HG03442 (cell line): ENCODE measurements around the gene GREM2.

Source experiments
- ATAC-seq: cut with Tn5 transposase; IDR thresholded peaks from one replicate; pipeline ENCODE4 v1.9.1; 2021; ENCODE audit warnings: mild to moderate bottlenecking, moderate library complexity; ENCODE audit not compliant: unreplicated experiment

The GREM2 gene

DNA sequence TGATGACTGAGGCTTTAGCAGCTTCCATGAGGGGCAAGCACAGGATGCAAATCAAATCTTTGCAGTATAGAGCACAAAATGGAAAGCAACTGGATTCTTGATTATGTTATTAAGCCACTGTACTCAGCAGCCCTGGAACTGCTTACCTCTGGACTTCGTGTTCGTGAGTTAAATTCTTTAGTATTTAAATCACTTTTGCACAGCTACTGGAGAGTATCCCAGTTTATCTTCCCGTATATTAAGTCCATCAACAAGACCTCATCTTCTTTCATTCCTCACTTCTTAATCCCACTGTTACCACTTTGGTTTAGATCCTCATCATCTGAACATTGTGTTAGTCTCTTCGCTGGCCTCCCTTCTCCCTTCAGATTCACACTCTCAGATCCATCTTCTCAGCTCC, 108.9 kb downstream of the GREM2 start:
- no peak for ATAC-seq

- ATAC-seq = no peak
Observed at GRCh38 chr1:240501115-240501514, 110.8 kb downstream of the GREM2 start.

GRCh38 chr1:240500647-240501046, 111.3 kb downstream of the GREM2 start:
- no peak for ATAC-seq

- ATAC-seq = no peak
Observed at GRCh38 chr1:240499012-240499411, 112.9 kb downstream of the GREM2 start.

GRCh38 chr1:240498335-240498734, 113.6 kb downstream of the GREM2 start:
- no peak for ATAC-seq

DNA sequence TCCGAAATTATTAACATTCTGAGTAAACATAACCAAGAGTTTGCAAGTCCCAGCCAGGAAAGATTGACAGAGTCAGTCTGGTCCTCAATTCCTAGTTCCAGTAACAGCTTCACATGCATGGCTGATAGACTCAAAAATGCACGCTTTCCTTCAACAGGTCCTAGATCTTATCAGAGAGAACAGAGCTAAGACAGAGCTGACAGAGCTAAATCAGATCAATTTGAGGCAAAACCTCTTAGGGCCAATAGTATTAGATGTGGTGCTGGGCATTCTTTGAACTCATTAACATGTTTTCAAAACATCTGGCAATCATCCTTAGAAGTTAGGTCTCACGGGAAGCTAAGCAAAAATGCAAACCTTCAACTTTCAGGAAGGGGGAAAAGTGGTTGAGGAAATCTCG, 114.0 kb downstream of the GREM2 start:
- ATAC-seq = no peak

- no peak for ATAC-seq
Observed at GRCh38 chr1:240496941-240497340, 115.0 kb downstream of the GREM2 start.

DNA sequence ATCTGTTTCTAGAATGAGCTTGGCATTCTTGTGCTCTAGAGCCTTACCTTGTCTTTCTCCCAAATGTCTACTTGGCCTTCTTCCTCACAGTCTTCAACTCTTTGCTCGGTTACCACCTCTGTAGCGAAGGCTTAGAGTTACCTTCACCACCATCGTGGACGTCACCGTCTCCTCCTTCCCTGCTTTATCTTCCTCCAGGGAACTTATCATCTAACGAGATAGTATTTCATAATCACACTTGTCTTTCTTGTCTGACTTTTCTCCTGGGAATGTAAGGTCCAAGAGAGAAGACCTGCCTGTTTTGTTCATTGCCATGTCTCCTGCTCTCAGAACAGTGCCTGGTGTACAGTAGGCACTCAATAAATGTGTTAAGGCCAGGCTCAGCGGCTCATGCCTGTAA, 115.6 kb downstream of the GREM2 start:
- ATAC-seq = no peak

DNA sequence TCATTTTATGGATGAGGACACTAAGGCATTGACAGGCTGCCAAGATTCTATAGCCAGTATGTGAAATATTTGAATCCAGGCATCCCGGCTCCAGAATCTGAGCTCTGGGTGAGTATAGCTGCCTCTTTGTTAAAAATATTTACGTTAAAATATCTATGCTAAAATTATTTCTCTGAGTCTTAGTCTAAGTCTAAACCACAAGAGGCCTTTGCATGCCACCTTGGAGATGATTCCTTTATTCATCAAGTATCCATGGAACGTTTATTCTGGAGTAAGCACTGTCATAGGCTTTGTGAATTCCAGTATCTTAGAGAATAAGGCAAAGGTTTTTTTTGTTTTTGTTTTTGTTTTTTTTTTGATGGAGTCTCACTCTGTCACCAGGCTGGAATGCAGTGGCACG, 116.4 kb downstream of the GREM2 start:
- ATAC-seq = no peak

- ATAC-seq = no peak
Observed at GRCh38 chr1:240492832-240493440, 119.0 kb downstream of the GREM2 start.

GRCh38 chr1:240491796-240492195, 120.2 kb downstream of the GREM2 start:
- no peak for ATAC-seq

DNA sequence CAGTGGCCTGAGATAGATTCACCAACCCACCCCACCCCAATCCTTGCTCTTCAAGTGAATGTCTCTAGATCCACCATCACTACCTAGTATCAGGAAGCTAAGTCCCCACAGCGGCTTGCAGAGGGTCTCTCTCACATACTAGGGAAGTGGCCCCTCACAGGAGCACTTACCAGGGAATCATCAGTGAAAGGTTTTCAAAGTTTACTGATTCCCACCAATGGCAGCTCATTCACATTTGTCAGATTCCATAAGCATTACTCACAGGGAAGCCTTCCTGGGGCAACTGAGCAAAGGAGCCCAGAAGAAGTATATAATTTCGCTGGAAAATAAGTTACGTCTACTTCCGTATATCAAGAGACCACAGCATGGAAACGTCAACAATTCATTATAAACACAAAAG, 120.8 kb downstream of the GREM2 start:
- no peak for ATAC-seq

- ATAC-seq = no peak
Observed at GRCh38 chr1:240487493-240487892, 124.5 kb downstream of the GREM2 start.

DNA sequence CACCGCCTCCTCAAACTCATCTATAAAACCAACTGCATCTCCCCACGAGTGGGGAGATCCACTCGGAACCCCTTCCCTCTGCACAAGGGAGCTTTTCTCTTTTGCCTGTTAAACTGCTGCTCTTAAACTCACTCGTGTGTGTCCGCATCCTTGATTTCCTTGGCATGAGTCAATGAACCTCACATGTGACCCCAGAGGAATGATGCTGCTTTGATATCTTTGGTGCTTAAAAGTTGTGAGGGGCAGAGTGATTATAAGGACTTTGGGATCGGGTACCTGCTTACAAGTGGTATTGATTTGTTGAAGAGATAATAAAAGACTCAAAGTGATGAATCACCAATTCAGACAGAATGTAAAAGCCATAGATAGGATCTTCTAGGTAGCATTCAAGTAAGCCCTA, 125.3 kb downstream of the GREM2 start:
- no peak for ATAC-seq

DNA sequence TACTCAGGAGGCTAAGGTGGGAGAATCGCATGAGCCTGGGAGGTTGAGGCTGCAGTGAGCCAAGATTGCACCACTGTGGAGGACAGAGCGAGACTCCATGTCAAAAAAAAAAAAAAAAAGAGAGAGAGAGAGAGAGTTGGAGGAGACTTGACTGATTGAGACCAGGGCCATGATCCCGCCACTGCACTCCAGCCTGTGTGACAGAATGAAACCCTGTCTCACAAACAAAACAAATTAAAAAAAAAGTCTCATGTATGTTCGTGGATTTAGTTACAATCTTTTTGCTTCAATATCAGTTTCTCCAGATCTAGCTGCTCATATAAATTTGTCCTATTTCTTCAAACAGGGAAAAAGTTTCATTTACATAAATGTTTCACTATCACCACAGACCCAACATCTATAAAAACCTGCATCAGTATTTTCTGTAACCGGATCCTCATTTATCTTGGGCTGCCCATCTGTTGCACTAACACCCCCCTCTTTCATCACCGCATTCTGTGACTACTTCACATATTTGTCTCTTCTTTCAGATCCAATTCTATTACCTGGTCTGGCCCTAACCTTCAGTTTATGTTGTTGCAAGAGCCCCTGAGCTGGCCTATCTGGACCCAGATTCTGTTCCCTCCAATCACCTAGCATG, 127.0 kb downstream of the GREM2 start:
- no peak for ATAC-seq

DNA sequence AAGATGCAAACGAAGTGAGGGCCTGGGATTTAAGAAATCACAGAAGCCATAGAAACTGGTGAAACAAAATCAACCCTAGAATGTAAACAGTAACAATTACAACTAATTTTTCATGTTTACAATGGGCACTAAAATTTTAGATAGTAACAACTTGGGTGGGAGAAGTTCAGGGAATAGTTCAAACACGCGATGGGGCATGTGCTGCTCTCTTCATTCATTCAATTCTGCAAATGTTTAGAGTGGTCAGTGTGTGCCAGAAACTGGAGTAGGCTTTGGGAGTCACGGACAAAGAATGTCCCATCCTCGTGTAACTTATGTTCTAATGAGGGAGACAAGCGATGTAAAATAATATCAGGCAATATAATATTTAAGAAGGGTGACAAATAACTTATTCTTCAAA, 133.4 kb downstream of the GREM2 start:
- no peak for ATAC-seq

DNA sequence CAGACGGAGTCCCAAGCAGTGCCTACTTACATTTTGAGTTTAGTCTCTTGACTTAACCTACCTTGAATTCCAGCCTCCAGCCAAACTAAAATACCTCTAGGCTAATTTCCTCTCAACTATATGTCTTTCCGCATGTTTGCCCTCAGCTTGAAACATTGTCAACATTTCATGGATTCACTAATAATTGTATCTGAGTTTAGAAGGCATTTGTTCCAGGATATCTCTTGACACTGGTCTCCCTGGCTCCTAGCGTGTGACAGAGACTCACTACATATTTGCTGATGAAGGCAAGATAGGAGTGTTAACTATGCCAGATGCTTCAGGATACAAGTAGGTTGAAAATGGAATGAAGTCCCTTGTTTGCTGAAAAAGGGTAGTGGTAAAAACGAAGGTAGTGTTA, 136.1 kb downstream of the GREM2 start:
- no peak for ATAC-seq

DNA sequence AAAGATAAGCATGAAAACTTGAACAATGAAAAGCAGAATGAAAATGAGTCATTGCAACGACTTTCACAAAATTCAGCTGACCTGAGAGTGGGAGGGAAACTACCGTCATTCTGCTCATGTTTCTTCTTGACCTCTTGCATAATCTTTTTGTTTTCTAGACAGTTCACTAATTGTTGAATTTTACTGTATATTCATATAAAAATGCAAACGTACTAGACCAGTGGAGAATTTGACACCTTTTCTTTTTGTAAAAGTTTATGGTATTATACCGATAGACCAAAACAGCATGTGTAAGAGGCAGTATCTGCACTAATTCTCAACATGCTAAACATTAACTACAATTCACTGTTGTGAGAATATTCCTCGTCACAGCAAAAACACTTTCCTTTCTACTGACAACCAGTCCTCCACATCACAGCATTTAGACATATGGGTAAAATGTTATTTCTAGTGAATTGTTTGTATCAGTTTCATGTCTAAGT, 137.8 kb downstream of the GREM2 start:
- no peak for ATAC-seq

DNA sequence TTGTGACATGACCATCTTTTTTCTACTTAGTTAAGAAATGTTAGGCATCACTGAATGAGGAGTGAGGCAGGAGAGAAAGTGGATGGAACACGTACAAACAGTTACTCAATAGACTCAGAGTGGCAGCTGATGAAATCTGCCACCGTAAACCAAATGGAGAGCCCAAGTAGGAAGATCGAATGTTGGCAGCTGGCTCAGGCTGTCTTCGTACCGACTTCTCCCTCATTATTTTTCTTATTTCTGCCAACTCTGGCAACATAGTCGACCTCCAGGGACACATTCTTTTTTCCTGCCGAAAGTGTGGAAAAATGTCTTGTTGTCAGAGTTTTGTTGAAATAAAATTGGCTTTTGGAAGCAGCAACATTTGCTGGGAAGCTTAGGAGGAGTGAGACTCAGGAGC, 143.3 kb downstream of the GREM2 start:
- no peak for ATAC-seq

- ATAC-seq = no peak
Observed at GRCh38 chr1:240467895-240468294, 144.1 kb downstream of the GREM2 start.

DNA sequence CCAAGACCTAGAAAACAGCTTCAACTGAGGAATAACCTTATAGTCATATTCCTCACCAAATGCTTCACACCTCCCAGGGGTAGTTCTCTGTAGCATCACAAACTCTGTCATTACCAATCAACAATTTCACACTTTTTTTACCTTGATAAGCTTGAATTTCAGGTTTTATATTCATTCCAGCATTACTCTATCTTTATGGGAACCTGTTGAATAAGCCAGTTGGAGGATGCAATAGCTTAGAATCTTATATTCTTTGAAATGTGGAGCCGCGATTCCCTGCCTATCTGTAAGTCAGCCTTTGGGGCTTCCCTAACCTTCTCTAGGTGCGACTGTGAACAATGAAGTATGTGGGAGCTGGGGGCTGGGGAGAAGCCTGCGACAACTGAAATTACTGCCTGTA, 145.4 kb downstream of the GREM2 start:
- no peak for ATAC-seq

DNA sequence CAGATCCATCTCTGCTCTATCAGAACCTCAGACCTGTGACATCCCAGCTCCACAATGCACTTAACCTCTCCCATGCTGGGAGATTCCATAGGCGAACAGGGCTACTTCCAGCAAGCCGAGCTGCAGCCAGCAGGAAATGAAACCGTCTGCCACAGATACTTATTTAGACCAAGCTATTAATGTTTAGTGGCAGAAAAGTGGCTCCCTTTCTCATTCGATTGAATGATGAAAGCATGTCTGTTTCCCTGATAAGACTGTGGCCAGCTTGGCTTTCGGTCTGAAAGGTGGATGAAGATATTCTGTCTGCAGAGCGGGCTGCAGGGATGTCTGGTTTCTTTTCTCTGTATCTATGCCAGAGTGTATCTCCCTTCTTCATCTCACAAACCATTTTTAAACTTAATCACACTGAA, 146.4 kb downstream of the GREM2 start:
- no peak for ATAC-seq

DNA sequence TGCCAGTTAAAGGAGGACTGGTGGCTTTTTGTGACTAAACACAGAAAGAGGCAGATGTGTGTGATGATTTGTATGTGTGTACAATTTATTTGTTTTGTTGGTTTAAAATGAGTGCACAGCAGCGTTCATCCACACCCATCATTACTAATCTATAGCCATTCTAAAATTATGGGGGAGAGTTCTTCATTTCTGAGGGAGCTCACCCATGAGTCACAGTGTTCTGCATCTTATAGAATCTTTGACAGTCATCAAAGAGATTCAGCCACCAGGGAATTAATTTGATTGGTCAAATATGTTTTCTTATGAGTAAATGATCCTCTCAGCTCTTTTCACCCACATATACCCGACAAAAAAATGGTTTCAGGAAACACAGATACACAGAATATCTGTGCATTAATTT, 147.9 kb downstream of the GREM2 start:
- ATAC-seq = no peak
